ENCODE data around the gene HHATL. TPM values are rescaled to one million over a fixed set of nuclear protein-coding genes. Genes with fewer than 3 reads are reported as not detected.

HHATL gene
- total RNA-seq, 1 donor from 2014 or later: not detected

DNA sequence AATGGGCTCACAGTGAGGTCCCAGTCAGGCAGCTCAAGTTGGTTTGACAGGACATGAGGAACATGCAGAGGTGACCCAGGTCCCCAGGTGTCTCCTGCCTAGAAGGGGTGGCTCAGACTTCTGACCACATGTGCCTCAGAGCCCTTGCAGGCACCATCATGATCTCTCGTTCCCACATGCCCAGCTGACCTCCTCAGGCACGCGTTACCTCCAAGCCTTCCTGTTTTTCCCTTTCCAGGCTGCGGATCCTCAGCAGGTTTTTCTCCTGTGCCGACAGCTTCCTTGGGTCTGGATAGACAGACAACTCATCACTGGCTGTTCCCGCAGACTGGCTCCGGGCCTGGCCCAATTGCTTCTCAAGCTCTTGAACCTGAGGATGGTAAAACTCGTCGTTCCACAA lies 40.1 kb upstream of the HHATL start:
- no peak for DNase-seq (ENCODE audit: low spot score in 2 of 2)
- Histone ChIP-seq H3K36me3 (no peaks in the 10 kb centered on the region), H3K27ac (peak overlapping the region in 1 of 2 donors; percentile 2), H3K4me3 (no peak overlapping the region), H3K4me1 (peaks cover 10 to 39% of the 10 kb centered on the region in 2 donors), H3K9me3 (no peaks in the 10 kb centered on the region), H3K27me3 (no peaks in the 10 kb centered on the region)
- intact Hi-C loops (cut with DNase I): no loop called here
- TF ChIP-seq, protein P1, sequence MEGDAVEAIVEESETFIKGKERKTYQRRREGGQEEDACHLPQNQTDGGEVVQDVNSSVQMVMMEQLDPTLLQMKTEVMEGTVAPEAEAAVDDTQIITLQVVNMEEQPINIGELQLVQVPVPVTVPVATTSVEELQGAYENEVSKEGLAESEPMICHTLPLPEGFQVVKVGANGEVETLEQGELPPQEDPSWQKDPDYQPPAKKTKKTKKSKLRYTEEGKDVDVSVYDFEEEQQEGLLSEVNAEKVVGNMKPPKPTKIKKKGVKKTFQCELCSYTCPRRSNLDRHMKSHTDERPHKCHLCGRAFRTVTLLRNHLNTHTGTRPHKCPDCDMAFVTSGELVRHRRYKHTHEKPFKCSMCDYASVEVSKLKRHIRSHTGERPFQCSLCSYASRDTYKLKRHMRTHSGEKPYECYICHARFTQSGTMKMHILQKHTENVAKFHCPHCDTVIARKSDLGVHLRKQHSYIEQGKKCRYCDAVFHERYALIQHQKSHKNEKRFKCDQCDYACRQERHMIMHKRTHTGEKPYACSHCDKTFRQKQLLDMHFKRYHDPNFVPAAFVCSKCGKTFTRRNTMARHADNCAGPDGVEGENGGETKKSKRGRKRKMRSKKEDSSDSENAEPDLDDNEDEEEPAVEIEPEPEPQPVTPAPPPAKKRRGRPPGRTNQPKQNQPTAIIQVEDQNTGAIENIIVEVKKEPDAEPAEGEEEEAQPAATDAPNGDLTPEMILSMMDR (IDR thresholded peaks at IDR 0.05): no peak

DNA sequence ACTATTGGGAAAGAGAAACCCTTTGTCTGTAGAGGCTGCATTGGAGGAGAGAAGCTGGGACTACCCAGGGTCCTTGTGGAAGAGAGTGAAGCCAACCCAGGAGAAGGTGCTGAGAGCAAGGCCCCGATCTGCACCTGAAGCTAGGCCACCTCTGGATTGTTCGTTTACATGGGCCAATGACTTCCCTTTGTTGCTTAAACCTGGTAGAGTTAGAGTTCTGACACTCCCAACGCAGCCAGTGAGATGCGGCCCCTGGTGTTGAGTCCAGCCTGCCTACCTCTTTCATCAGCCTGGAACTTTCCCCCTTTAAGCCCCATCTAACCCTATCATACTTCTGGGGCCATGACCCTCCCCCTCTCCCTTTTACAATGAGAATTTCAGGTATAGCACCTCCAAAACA lies 39.7 kb upstream of the HHATL start:
- Histone ChIP-seq H3K27me3 (no peaks in the 10 kb centered on the region), H3K4me3 (no peak overlapping the region), H3K9me3 (no peaks in the 10 kb centered on the region), H3K36me3 (no peaks in the 10 kb centered on the region), H3K27ac (peak overlapping the region; percentile 2 to 12), H3K4me1 (peaks cover 10 to 34% of the 10 kb centered on the region in 2 donors)
- TF ChIP-seq, protein P1 (IDR thresholded peaks at IDR 0.05): no peak
- intact Hi-C loops (cut with DNase I): no loop called here
- DNase-seq (ENCODE audit: low spot score in 2 of 2): no peak

DNA sequence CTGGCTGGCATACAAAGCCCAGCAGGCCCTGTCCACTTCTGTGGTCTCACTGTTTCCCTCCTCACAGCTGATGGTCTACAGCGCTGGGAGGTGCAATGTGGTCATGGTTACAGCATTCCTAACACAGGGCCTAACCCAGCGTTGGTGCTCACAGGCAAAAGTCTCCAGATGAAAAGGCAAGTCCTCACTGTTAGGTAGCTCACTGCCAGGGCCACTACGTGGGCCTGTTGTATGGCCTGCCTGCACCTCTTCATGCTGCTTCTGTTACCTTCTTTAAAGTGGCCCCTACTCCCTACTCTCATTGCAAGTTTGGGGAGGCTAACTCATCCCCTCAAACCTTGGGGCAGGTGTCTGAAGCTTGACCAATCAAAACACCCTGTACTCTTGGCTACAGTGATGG lies 39.2 kb upstream of the HHATL start:
- Histone ChIP-seq H3K4me3 (no peak overlapping the region), H3K9me3 (no peaks in the 10 kb centered on the region), H3K27ac (peak overlapping the region; percentile 2 to 12), H3K4me1 (peaks cover 6 to 30% of the 10 kb centered on the region in 2 donors), H3K27me3 (no peaks in the 10 kb centered on the region), H3K36me3 (no peaks in the 10 kb centered on the region)
- intact Hi-C loops (cut with DNase I): no loop called here
- TF ChIP-seq, protein P1 (IDR thresholded peaks at IDR 0.05): no peak
- no peak for DNase-seq (ENCODE audit: low spot score in 2 of 2)

DNA sequence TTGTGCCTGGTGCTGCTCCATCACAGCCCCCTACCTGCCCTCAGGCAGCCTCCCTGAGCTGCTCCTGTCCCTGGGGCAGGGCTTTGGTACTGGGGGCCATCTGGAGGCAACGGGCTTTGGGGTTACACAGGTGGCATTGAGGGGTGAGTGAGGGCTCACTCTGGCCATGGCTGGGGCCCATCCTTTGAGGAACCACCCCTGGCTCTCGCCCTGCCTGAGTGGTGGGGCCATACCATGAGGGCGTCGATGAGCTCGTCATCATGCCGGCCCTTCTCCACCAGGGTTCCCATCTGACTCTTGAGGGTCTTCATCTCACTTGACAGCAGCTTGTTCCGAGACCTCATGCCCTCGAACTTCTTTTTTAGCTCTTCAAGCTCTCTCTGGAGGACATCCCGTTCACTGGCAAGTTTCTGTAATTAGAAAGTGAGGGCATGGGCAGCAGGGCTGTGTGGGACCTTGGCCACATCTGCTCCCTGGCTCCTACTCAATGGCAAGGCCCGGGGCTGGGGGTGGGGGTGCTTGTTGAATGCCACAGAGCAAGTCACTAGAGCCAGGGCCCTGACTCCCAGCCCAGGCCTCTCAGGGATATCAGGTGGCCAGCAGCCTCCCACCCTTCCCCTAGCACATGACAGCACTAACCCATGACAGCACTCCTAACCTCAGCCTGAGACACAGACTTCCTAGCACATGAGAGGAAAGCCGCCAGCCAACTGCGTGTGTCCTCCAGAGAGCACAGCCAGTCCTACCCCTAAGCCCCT lies 37.0 kb upstream of the HHATL start:
- Histone ChIP-seq H3K27ac (peak overlapping the region; percentile 72 to 73), H3K9me3 (no peaks in the 10 kb centered on the region), H3K4me3 (no peak overlapping the region), H3K4me1 (peaks cover 0 to 14% of the 10 kb centered on the region in 2 donors), H3K36me3 (no peaks in the 10 kb centered on the region), H3K27me3 (no peaks in the 10 kb centered on the region)
- peak; percentile 76 to 88 for DNase-seq (ENCODE audit: low spot score in 2 of 2)
- intact Hi-C loops (cut with DNase I): no loop called here
- TF ChIP-seq, protein P1 (IDR thresholded peaks at IDR 0.05): no peak

DNA sequence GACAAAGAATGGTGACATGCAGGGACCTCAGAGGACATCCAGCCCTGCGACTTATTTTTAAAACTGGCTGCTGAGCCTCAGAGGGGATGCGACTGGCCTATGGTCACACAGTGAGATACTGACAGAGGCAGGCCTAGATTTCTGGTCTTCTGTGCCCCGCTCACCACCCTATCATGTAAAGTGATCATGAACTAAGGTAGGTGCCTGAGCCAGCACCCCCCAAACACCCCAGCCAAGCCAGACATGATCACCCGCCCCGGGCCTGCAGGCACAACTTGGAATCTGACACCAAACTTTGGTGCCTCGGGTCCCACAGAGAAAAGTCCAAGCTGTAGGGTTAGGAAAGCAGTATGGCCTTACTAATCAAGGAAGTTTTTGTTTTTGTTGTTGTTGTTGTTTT lies 33.9 kb upstream of the HHATL start:
- Histone ChIP-seq H3K27ac (no peak overlapping the region), H3K4me3 (no peak overlapping the region), H3K27me3 (no peaks in the 10 kb centered on the region), H3K9me3 (no peaks in the 10 kb centered on the region), H3K36me3 (no peaks in the 10 kb centered on the region), H3K4me1 (peaks cover 0 to 10% of the 10 kb centered on the region in 2 donors)
- TF ChIP-seq, protein P1 (IDR thresholded peaks at IDR 0.05): no peak
- no peak for DNase-seq (ENCODE audit: low spot score in 2 of 2)
- intact Hi-C loops (cut with DNase I): no loop called here

All from ascending aorta (tissue), 2 donors.